ENCODE measurements around the gene SNAP47.

Gene SNAP47

GRCh38 chr1:227803933-227804332, 68.7 kb downstream of the SNAP47 start:
- DNase-seq, result no peak

GRCh38 chr1:227805606-227806197, 70.5 kb downstream of the SNAP47 start:
- DNase-seq, result no peak

- peak; percentile 11 for DNase-seq
These were observed 73.3 kb downstream of the SNAP47 start for GRCh38 chr1:227808566-227808965.

GRCh38 chr1:227809026-227809425, 73.8 kb downstream of the SNAP47 start:
- no peak for DNase-seq

GRCh38 chr1:227813962-227814361, 78.7 kb downstream of the SNAP47 start:
- no peak for DNase-seq

- no peak for DNase-seq
These were observed 80.5 kb downstream of the SNAP47 start, which contains the start of gene PRSS38 for GRCh38 chr1:227815468-227816409. PRSS38 (plus strand) TSS chr1:227815675; CDS start chr1:227815717, 42 bp downstream.

GRCh38 chr1:227816750-227817446, 81.7 kb downstream of the SNAP47 start:
- DNase-seq, result no peak

GRCh38 chr1:227823537-227823936, 88.3 kb downstream of the SNAP47 start:
- DNase-seq, result no peak

- no peak for DNase-seq
These were observed 89.0 kb downstream of the SNAP47 start for GRCh38 chr1:227824204-227824603.

GRCh38 chr1:227828786-227829185, 93.6 kb downstream of the SNAP47 start:
- no peak for DNase-seq
